HG03196 (cell line): ENCODE data around the gene BOLA1.
"Not testable (repeated sequence)": the region's sequence is repeated elsewhere in the genome, so short reads cannot be mapped to it uniquely, and the experiment has no call there.

ENCODE experiments used
- ATAC-seq: cut with Tn5 transposase; IDR thresholded peaks from one replicate; pipeline ENCODE4 v1.9.1; 2021; ENCODE audit not compliant: unreplicated experiment

Gene BOLA1

GRCh38 chr1:149886396-149887195 is 12.8 kb upstream of the BOLA1 start:
- peak; percentile 59 for ATAC-seq

- ATAC-seq: not testable (repeated sequence)
Observed at GRCh38 chr1:149887196-149887455, 12.2 kb upstream of the BOLA1 start.

- peak; percentile 47 for ATAC-seq
Observed at GRCh38 chr1:149887456-149888246, 11.7 kb upstream of the BOLA1 start.

GRCh38 chr1:149888247-149888998 is 10.9 kb upstream of the BOLA1 start:
- peak; percentile 24 for ATAC-seq

- no peak for ATAC-seq
Observed at GRCh38 chr1:149888999-149889289, 10.4 kb upstream of the BOLA1 start.

- no peak for ATAC-seq
Observed at GRCh38 chr1:149896575-149896974, 2.8 kb upstream of the BOLA1 start.

GRCh38 chr1:149903836-149904491 is 4.6 kb downstream of the BOLA1 start:
- no peak for ATAC-seq

GRCh38 chr1:149906570-149907075 is 7.3 kb downstream of the BOLA1 start:
- no peak for ATAC-seq

- no peak for ATAC-seq
Observed at GRCh38 chr1:149914545-149914944, 15.2 kb downstream of the BOLA1 start.

GRCh38 chr1:149915429-149916192 is 16.2 kb downstream of the BOLA1 start:
- no peak for ATAC-seq

GRCh38 chr1:149916193-149916897 is 17.0 kb downstream of the BOLA1 start:
- ATAC-seq: no peak

- ATAC-seq: no peak
Observed at GRCh38 chr1:149916898-149917252, 17.5 kb downstream of the BOLA1 start.

- ATAC-seq: no peak
Observed at GRCh38 chr1:149917571-149918144, 18.3 kb downstream of the BOLA1 start, which contains the start of gene SV2A. Gene SV2A, minus strand, starts transcription at chr1:149917844. Its CDS starts 4,004 bp downstream, at chr1:149913840.

- ATAC-seq: no peak
Observed at GRCh38 chr1:149923626-149924025, 24.3 kb downstream of the BOLA1 start.

GRCh38 chr1:149925345-149925744 is 26.0 kb downstream of the BOLA1 start:
- ATAC-seq: no peak

- no peak for ATAC-seq
Observed at GRCh38 chr1:149925751-149926150, 26.4 kb downstream of the BOLA1 start.

GRCh38 chr1:149926296-149926695 is 26.9 kb downstream of the BOLA1 start:
- ATAC-seq: no peak

GRCh38 chr1:149927056-149927562 is 27.7 kb downstream of the BOLA1 start:
- ATAC-seq: no peak
